Endothelial cell (in vitro differentiated cells): ENCODE results near the gene CRYBB1. TPM values are rescaled to one million over a fixed set of nuclear protein-coding genes. Genes with fewer than 3 reads are reported as not detected.

Experiments used
- DNase-seq: peaks from one replicate; pipeline ENCODE4 v3.0.0; 2021; ENCODE audit warnings: low spot score
- H3K27ac Mint-ChIP-seq: one replicate; pipeline ENCODE4 v1.8.0; 2021; ENCODE audit warnings: mixed read lengths, inconsistent platforms; ENCODE audit not compliant: unreplicated experiment
- H3K27me3 Mint-ChIP-seq: one replicate; pipeline ENCODE4 v1.8.0; 2021; ENCODE audit warnings: mild to moderate bottlenecking, moderate library complexity, mixed read lengths, inconsistent platforms; ENCODE audit not compliant: unreplicated experiment
- H3K36me3 Mint-ChIP-seq: one replicate; pipeline ENCODE4 v1.8.0; 2021; ENCODE audit warnings: mild to moderate bottlenecking, low read depth, mixed read lengths, inconsistent platforms; ENCODE audit not compliant: unreplicated experiment
- H3K4me1 Mint-ChIP-seq: one replicate; pipeline ENCODE4 v1.8.0; 2021; ENCODE audit warnings: mild to moderate bottlenecking, mixed read lengths, inconsistent platforms; ENCODE audit not compliant: unreplicated experiment
- H3K4me3 Mint-ChIP-seq: one replicate; pipeline ENCODE4 v1.8.0; 2021; ENCODE audit warnings: mild to moderate bottlenecking, mixed read lengths, inconsistent platforms; ENCODE audit not compliant: unreplicated experiment
- H3K9me3 Mint-ChIP-seq: one replicate; pipeline ENCODE4 v1.8.0; 2021; ENCODE audit warnings: mixed read lengths, inconsistent platforms; ENCODE audit not compliant: unreplicated experiment
- CTCF ChIP-seq: fragments of 200-600 bp; sonication (generic); IDR thresholded peaks from one replicate; pipeline ENCODE4 v1.5.0; 2021; ENCODE audit warnings: antibody characterized with exemption; ENCODE audit not compliant: unreplicated experiment
- total RNA-seq: library from RNA; stranded (reverse); fragmentation: NEBNext Ultra II Directional; extraction: Animal tissue kit (Norgen Biotek cat#: 25700); gene quantifications from one replicate; pipeline ENCODE4 v1.2.1, GENCODE V29; 2021; ENCODE audit not compliant: unreplicated experiment

Gene CRYBB1
- total RNA-seq, 1 donor from 2014 or later, result 9.5 TPM

GRCh38 chr22:26619510-26619909 lies 1.7 kb upstream of the CRYBB1 start:
- Mint-ChIP-seq H3K27ac (no peak overlapping the region), H3K4me1 (peaks cover 27% of the 10 kb centered on the region)

GRCh38 chr22:26618455-26618854 lies 628 bp upstream of the CRYBB1 start:
- DNase-seq, result no peak
- no peak for TF ChIP-seq CTCF
- Mint-ChIP-seq H3K4me3 (no peak overlapping the region), H3K9me3 (no peaks in the 10 kb centered on the region), H3K27ac (no peak overlapping the region), H3K36me3 (no peaks in the 10 kb centered on the region), H3K27me3 (peaks cover 9% of the 10 kb centered on the region), H3K4me1 (peaks cover 36% of the 10 kb centered on the region)

More at GRCh38 chr22:26619510-26619909, 1.7 kb upstream of the CRYBB1 start:
- Mint-ChIP-seq H3K9me3 (no peaks in the 10 kb centered on the region), H3K36me3 (peaks cover 5% of the 10 kb centered on the region), H3K27me3 (peaks cover 12% of the 10 kb centered on the region), H3K4me3 (no peak overlapping the region)
- no peak for TF ChIP-seq CTCF
- no peak for DNase-seq

DNA sequence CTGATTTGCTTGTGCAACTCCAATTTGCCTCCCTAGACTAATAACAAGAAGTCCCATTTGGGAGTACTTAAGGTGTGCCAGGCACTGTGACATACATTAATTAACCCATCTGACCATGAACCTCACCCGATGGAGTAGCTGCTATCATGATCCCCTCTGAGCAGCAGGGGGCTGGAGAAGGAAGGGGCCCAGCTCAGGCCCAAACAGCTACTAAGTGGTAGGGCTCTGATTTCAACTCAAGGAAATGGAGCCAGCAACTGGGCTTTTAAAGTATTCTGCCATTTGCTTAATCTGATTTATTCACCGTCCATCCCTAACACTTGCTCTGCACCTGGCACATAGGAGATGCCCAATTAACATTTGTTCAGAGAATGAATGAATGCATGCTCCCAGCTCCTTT lies 1.2 kb downstream of the CRYBB1 start:
- Mint-ChIP-seq H3K4me3 (peak overlapping the region; percentile 16), H3K36me3 (peaks cover 5% of the 10 kb centered on the region), H3K4me1 (peaks cover 45% of the 10 kb centered on the region), H3K27ac (no peak overlapping the region), H3K27me3 (peaks cover 9% of the 10 kb centered on the region), H3K9me3 (no peaks in the 10 kb centered on the region)
- no peak for TF ChIP-seq CTCF
- DNase-seq, result no peak

DNA sequence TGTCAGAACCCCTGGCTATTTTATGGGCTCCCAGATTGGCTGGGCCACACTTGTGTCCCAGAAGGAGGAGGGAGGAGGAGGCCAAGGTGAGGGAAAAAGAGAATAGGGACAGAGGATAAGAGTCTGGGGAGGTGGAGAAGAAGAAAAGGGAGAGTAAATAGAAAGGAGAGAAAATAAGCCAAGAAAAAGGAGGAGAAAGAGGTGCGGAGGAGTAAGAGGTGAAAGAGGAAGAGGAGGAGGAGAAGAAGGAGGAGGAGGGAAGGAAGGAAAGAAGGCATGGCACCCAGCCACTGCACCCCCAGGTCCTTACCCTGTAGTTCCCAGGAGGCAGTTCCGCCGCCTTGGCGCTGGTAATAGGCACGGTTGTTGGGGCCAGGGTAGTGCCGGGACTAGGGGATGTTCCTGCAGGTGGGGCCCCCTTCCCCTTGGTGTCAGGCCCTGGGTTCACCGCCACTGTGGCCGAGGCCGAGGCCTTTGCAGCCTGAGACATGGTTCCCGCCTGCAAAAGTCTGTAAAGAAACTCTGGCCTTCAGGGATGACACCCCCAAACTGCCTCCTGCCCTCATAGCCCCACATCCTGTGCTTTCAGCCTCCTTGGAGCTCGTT lies 1.9 kb downstream of the CRYBB1 start:
- Mint-ChIP-seq H3K9me3 (no peaks in the 10 kb centered on the region), H3K36me3 (peaks cover 5% of the 10 kb centered on the region), H3K27ac (peak overlapping the region; percentile 30), H3K27me3 (peaks cover 9% of the 10 kb centered on the region), H3K4me3 (peak overlapping the region; percentile 16), H3K4me1 (peaks cover 45% of the 10 kb centered on the region)
- no peak for DNase-seq
- no peak for TF ChIP-seq CTCF

- Mint-ChIP-seq H3K27me3 (peaks cover 9% of the 10 kb centered on the region), H3K4me1 (peaks cover 45% of the 10 kb centered on the region), H3K4me3 (no peak overlapping the region), H3K36me3 (peaks cover 5% of the 10 kb centered on the region), H3K9me3 (no peaks in the 10 kb centered on the region), H3K27ac (no peak overlapping the region)
- no peak for TF ChIP-seq CTCF
- no peak for DNase-seq
Measured at GRCh38 chr22:26615149-26615548, 2.7 kb downstream of the CRYBB1 start.
